Hepatocyte (in vitro differentiated cells): ENCODE data around the gene CTNND2.

Source experiments
- CTCF ChIP-seq: fragments of 200-600 bp; sonication (generic); IDR thresholded peaks from 2 replicates; pipeline ENCODE4 v1.5.1; 2016; ENCODE audit warnings: antibody characterized with exemption, mild to moderate bottlenecking; ENCODE audit not compliant: poor library complexity
- EZH2phosphoT487 ChIP-seq: fragments of 200-600 bp; sonication (generic); IDR thresholded peaks from one replicate; pipeline ENCODE4 v1.6.1; 2018; ENCODE audit warnings: antibody characterized with exemption, mild to moderate bottlenecking, low read depth, moderate library complexity; ENCODE audit not compliant: unreplicated experiment, severe bottlenecking

GRCh38 chr5:11902201-11902619, 2.0 kb downstream of the CTNND2 start:
- no peak for TF ChIP-seq CTCF
- no peak for TF ChIP-seq EZH2phosphoT487
